Jurkat, Clone E6-1 (cell line): Measurements from ENCODE around the gene PIGU.
A peak's percentile ranks its signal among the peaks of the same experiment; 100 is the strongest.

Source experiments
- DNase-seq: peaks from one replicate; pipeline ENCODE4 v3.0.0-alpha.2; 2011; ENCODE audit warnings: low read depth, low spot score
- H3K4me3 ChIP-seq: 2 replicates; pipeline ENCODE4 v1.5.1; 2011; ENCODE audit warnings: mild to moderate bottlenecking, low read length, control low read depth, moderate library complexity

PIGU gene

DNA sequence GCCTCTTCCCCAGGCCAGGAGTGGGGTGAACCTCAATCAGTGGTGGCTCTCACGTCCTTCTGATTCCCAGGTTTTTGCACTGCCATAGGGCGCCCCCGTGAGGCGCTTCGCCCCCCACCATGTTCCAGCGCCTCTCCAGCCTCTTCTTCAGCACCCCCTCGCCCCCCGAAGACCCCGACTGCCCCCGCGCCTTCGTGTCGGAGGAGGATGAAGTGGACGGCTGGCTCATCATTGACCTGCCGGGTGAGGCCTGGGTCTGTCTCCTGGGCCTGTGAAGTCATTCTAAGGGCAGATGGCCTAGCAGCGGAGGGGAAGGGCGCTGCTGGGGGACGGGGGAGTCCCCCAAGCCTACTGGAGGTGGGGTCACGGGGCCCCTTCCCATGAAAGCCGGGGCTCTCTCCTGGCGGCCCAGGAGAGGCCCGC is 31.7 kb upstream of the PIGU start:
- DNase-seq: no peak

DNA sequence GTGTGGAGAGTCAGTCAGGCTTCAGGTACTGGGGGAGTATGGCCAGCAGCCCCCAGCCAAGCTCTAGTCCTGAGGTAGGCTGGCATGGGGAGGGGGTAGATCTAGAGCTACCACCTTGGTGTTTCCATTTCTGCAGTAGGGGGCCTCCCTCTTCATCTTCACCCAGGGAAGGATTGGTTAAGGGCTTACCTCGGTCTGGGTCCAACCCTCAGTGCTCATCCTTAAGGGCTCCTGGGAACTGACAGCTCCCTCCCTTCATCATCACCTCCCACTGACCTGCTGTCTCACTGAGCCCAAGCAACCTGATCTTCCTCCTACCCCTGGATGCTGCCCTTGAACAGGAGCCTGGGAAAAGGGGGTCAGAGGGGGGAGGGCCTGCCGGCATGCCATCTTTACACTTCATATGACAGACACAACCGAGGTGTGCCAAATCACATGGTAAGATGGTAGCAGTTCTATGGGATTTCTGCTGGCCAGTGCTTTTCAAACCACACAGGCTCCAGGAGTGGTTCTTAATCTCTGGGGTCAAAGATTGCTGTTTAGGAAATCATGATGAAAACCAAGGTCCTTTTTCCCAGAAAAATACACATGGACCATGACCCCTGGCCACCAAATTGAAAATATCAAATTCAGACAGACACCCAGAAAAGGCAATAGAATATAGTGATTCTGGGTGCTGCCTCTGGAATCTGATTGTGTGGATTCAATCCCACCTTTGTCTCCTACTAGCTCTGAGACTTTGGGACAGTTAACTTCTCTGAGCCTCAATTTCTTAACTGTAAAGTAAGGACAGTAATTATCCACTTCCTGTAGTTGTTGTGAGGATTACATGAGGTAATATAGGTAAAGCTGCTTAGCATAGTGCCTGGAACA is 30.3 kb upstream of the PIGU start:
- H3K4me3 ChIP-seq: no peak overlapping the region
- DNase-seq: no peak

More for the DNA sequence above, 31.7 kb upstream of the PIGU start:
- H3K4me3 ChIP-seq: peak overlapping the region; percentile 74

DNA sequence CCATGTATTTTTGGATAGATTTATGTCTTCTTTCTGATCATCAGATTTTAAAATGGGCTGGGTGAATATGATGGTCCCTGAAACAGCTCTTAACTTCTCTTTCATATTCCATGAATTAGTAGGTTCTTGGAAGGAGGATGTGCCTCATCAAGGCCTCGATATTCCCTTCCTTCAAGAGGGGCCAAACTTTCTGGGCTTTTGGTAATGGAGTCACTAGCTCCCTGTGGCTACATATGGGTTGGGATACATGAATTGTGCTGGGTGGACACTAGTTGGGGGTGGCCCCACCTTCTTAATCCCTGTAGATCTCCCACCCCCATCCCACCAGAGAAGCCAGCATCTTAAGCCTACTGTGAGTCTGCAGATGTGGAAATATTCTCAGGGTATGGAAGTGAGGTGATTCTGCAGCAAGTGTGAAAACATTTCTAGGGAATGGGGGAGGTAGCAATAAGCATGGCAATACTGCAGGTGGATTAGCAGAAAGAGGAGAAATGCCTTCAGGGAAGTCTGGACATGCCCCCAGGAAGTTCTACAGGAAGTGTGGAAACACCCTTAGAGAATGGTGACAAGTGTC is 29.5 kb upstream of the PIGU start:
- no peak overlapping the region for H3K4me3 ChIP-seq
- DNase-seq: no peak

DNA sequence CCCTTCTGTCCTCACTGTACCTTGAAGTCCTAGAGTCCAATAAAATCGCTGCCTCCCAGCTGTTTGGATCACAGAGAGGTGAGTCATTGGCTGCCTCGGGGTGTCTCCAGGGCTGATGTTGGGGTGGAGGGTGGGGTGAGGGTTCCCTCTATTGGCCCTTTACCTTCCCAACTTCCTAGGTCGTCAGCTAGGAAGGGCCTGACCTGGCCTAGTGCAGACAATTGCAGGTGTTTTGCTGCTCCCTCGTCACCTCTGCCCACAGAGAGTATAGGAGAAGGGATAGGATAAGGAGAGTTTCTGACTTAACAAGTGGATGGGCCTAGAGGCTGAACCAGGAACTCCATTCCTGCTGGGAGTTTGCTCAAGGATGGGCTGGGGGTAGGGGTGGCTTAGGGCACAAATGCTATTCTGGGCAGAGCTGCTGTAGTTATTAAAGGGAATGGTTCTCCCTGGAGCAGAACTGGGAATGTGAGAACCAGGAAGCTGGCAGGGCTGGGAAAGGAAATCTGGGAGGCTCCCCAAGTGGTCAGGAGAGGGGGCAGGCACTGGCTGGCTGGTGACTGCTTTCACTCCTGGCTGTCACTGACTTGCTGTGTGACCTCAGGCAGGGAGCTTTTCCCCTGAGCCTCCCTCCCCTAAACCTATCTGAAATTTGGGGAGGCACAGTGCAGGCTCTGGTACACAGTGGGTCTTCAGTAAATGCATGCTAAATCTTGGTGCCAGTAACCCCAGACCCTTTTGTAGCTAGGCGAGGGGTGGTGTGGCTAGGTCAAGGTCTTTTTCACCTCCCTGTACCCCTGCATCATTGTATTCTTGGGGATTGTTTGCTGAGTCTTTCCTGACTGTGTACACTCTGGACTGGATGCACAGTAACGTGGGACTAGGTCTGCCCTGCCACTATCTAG is 28.8 kb upstream of the PIGU start:
- no peak overlapping the region for H3K4me3 ChIP-seq
- no peak for DNase-seq

DNA sequence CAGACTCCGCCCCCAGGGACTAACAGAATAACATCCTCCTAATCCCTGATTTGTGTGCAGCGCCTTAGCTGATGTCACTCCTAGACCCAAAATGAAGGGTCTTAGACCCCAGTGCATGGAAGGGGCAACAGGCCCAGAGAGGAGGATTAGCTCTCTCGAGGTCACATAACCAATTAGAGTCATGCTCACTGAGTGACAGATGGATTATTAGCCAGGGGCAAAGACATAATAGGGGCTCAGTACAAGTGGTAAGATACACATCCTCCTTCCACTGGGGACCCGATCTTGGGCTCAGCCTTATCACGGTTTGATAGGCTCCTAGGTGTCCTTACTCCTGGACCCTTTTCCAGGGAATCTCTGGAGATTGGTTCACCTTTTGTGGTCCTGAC is 28.1 kb upstream of the PIGU start:
- peak overlapping the region; percentile 85 for H3K4me3 ChIP-seq
- no peak for DNase-seq

DNA sequence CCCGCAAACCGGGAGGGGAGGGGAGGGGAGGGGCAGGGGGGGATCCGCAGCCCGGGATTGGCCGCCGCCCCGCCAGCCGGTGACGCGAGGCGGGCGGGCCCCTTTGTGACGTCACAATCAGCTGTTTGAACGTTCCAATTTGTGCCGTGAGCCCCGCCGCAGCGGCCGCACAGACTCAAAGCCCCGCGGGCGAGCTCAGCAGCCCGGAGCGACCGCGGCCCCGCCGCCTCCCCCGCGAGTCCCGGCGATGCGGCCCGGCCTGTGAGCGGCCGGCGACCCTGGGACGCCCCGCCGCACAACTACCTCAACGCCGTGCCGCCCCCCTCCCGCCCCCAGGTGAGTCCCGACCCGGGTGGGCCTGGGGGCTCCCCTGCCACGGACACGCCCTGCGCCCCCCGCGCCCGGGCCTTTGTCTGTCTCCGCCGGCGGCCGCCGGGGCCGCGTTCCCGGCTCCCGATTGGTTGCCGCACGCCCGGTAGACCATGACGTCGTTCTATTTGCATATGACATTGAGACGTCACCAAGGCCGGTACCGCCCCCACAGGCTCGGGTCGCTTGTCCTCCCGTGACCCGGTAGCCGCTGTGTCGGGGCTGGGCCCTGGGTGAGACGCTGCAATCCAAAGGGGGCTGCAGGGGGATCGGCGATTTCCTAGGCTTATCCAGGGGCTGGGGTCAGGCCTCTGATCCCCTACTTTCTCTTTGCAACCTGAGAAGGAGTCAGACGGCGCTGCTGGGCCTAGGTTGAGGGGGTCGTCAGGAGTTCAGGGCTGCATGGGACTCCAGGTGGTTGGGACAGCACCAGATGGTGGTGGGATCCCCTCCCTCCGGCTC is 27.5 kb upstream of the PIGU start, which contains the start of gene TP53INP2:
Gene TP53INP2 (plus strand): TSS at position 168 of the 831 bp plus-strand sequence. CDS start 4,396 bp downstream, outside the sequence.
- DNase-seq: peak; percentile 82

DNA sequence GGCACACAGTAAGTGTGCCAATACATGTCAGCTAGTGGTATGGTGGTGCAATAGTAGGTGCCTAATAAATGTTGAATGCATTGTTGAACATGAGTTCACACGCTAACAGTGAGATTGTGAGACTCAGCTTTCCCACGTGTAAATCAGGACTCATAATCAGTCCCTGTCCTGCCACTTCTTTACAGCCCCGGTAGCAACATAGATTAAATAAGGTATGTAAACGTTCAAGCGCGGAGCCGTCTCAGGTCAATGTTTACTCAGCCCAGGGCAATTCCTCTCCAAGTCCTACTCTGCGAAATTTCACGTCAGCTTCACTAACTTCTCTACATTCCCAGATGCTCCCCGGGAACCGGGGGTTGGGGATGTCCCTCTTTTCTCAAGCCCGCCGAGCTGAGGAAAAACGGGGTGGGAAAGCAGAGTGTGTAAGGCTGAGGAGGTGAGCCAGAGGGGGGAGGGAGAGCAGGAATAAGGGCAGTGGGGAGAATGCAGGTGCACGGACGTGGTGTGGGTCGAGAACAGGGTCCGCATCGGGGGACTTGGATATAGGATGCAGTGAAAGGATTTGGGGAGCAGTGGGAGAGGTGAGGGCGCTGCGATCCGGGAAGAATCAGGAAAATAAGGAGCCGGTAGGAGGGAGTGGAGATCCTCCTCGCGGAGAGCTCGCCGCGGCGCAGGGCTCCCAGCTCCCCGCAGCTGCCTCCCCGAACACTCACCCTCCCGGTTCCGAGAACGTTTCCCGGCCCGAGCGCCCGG is 26.7 kb upstream of the PIGU start:
- peak overlapping the region; percentile 85 for H3K4me3 ChIP-seq
- DNase-seq: no peak

More for the DNA sequence above, 27.5 kb upstream of the PIGU start, which contains the start of gene TP53INP2:
- H3K4me3 ChIP-seq: peak within 1 kb of the TSS; percentile 85

DNA sequence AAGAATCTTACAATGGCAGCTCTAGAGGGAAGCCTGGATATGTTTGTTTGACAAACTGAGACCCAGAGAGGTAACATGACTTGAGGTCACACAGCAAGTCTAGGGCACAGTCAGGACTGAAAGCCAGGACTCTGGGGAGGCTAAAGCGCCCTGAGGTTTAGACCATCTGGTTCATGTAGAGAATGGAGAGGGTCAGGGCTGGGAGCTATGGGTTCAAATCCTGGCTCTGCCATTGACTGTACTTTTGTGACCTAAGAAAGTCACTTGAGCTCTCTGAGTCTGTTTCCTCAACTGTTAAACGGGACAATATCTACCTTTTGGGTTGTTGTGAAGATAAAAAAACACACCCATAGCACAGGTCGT is 26.1 kb upstream of the PIGU start:
- H3K4me3 ChIP-seq: peak overlapping the region; percentile 85; the same call in 1 of the 2 replicates
- DNase-seq: no peak

DNA sequence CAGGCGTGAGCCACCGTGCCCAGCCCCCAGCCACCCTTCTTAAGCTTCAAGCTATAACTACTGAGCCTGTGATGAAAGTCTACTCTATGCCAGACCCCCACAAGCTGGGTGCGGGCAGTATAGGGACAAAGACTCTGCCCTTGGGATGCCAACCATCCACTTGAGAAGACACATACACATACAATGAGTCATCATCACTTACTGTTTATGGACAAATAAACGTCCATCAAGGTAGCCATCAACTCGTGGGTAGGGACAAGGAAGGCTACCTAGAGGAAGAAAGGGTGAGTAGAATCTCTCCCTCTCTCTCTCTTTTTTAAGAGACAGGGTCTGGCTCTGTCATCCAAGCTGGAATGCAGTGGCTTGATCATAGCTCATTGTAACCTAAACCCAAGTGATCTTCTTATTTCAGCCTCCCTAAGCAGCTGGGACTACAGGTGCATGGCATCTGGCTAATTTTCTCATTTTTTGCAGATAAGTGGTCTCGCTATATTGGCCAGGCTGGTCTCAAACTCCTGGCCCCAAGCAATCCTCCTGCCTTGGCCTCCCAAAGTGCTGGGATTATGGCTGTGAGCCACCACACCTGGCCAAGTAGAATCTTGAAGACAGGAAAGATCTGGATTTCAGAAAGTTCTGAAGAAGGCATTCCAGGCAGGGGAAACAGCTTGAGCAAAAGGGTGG is 24.7 kb upstream of the PIGU start:
- DNase-seq: no peak
- no peak overlapping the region for H3K4me3 ChIP-seq

DNA sequence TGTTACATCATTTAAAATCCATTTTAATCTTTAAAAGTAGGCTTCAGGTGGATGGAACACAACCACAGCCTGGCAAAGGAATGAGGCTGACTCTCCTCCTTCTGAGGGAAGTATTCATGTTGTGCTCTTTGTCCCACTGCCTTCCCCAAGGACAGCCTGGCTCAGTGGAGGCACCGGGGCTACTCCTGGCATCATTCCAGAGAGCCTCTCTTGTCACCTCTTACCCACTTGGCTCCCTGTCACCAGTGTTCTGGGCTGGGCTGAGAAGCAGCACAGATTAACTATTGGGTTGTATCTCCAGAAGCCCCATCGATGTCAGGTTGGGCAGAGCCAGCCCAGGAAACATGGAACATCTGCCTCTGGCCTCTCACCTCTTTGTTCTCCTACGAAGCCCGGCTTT is 16.5 kb upstream of the PIGU start:
- no peak overlapping the region for H3K4me3 ChIP-seq
- DNase-seq: no peak

DNA sequence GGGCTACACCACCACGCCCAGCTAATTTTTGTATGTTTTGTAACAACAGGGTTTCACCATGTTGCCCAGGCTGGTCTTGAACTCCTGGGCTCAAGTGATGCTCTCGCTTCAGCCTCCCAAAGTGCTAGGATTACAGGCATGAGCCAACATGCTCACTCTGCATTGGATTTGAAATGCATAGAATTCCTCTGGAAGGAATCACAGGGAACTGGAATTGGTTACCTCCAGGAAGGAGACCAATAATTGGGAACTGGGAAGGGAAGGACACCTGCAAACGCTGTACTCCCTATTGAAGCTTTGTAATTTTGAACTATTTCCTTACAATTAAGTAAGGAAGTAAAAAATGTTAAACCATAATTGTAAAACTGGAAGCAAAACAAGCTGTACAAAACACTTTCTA is 14.9 kb upstream of the PIGU start:
- DNase-seq: no peak
- H3K4me3 ChIP-seq: no peak overlapping the region

DNA sequence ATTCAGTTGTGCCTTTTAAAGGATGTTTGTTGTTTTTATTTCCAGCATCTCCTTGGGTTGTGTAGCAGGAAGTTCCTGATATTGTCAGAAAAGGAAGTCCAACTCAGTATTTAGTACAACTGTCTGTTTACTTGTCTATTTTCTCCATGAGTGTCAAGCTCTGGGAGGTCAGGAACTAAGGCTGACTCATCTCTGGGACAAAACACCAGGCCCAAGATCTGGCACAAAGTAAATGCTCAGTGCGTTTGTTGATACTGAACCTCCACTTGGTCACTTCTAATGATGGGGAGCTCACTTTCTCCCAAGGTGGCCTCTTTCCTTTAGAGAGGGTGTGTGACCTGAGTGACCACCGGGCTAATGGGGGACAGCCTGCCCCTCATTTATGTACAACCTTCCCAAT is 12.6 kb upstream of the PIGU start:
- no peak overlapping the region for H3K4me3 ChIP-seq
- DNase-seq: no peak

DNA sequence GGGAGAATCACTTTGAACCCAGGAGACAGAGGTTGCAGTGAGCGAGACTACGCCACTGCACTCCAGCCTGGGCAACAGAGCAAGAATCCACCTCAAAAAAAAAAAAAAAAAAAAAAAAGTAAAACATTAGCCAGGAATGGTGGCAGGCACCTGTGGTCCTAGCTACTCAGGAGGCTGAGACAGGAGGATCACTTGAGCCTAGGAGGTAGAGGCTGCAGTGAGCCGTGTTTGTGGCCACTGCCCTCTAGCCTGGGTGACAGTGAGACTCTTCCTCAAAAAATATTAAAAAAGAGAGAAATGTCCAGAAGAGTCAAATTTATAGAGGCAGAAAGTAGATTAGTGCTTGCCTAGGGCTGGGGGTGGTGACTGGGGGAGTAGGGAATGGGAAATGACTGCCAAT is 6.8 kb upstream of the PIGU start:
- DNase-seq: no peak
- no peak overlapping the region for H3K4me3 ChIP-seq

DNA sequence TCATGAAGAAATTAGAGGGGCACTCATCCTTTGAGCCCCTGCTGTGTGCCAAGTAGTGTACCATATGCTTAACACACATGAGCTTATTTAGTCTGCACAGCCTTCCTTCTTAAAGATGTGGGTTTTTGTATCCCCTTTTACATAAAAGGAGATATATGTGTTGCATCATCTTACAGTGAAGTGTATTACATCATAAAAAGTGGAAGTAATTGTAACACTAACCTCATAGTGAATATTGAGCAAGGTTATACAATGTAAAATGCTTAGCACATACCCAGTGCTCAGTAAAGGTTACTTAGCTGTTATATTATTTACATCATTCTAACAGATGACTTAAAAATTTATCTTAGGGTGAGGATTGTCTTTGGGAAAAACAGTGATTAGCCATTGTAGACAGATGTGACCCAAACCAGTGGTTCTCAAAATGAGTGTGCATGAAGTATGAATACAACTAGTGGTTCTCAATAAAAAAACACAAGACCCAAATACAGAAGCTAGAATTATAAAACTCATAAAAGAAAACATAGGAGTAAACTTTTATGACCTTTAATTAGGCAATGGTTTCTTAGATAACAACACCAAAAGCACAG is 3.8 kb upstream of the PIGU start:
- no peak overlapping the region for H3K4me3 ChIP-seq
- DNase-seq: no peak

DNA sequence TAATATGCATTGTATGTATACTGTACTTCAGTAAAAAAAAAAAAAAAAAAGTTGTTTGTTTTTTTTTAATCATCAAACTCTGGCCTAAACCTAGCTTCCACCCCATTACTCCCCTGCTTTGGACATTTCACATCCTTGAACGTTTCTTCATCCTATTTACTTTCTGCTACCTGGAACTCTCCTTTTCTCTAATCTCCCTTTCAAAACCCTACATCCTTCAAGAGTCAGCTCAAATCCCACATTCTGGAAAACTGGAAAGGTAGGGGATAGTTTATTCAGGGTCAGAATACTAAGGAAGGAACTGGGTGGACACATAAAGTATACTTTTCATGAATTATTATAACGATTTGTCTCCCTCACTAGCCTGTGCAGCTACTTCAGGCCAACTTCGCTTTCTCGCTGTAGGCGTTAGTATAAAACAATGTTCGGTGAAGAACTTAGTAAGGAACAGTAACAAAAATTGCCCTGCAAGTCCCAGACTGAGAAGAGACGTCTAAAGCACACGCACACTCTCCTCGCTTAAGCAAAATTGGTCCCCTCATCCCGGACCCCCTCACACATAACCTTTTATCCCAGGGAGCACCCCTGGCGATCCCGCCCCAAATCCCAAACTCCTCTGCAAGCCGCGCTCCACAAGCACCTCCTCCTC is 775 bp downstream of the PIGU start:
- DNase-seq: no peak
- H3K4me3 ChIP-seq: peak overlapping the region; percentile 79

DNA sequence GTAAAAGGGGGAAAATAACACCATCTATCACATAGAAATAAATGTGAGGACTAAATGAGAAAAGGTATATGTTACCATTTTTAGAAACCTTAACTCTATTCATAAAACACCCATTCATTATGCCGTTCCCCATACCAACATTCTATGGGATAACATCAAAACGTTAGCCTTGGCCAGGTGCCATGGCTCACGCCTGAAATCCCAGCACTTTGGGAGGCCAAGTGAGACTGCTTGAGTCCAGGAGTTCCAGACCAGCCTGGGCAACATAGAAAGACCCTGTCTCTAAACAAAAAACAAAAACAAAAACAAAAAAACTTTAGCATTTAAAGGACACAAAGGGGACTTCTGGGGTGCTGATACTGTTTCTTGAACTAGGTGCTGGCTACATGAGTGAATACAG is 1.3 kb downstream of the PIGU start:
- no peak overlapping the region for H3K4me3 ChIP-seq
- DNase-seq: no peak

DNA sequence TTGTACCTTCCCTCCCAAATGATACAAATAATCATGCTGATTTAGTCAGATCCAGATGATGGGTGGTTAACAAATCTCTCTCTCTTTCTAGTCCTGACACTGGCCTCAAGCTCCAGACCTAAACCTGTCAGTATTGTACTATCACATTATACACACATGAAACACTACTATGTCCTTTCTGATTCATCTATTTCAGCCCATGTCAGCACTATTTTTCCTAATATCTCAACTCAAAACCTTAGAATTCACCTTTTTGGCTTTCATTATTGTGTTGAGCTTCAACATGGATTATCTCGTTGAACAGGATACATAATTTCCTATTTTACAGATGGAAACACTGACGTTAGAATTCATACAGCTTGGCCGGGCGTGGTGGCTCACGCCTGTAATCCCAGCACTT is 3.5 kb downstream of the PIGU start:
- DNase-seq: no peak
- H3K4me3 ChIP-seq: no peak overlapping the region
